H1 (cell line): ENCODE data around the gene VWA7. TPM values are rescaled to one million over a fixed set of nuclear protein-coding genes. Genes with fewer than 3 reads are reported as not detected.

Experiments used
- CTCF ChIA-PET: fragments of 300-600 bp; sonication (Branson Sonifier 250); formaldehyde crosslinking; loops from one replicate; lab custom pipeline; 2021; ENCODE audit not compliant: partially characterized antibody; lab: Charles Lee
- POLR2A ChIA-PET: fragments of 300-600 bp; sonication (Branson Sonifier 250); formaldehyde crosslinking; loops from one replicate; lab custom pipeline; 2021; ENCODE audit warnings: inconsistent platforms; ENCODE audit not compliant: partially characterized antibody; lab: Charles Lee
- DNase-seq, 2 experiments: peaks; one replicate each; pipeline versions ENCODE4 v3.0.0 to v3.0.0-alpha.2; 2010 to 2022; ENCODE audit warnings: low spot score in 2 of 2, low read depth in 1 of 2, mixed read lengths in 1 of 2
- FAIRE-seq: peaks from 2 replicates; lab custom pipeline; 2011; peaks lifted over from hg19 to GRCh38; lab: Jason Lieb, UNC
- H2AFZ ChIP-seq: 2 replicates; pipeline ENCODE4 v1.8.1; 2012; ENCODE audit warnings: low read length, inconsistent platforms
- H2AK5ac ChIP-seq: 2 replicates; pipeline ENCODE4 v1.6.1; 2013; ENCODE audit warnings: low read depth, low read length
- H2BK120ac ChIP-seq: replicated peaks from 2 replicates; pipeline ENCODE3; 2013; ENCODE audit warnings: low read depth, low read length, inconsistent platforms
- H2BK12ac ChIP-seq: 2 replicates; pipeline ENCODE4 v1.6.1; 2013; ENCODE audit warnings: low read depth, low read length
- H2BK15ac ChIP-seq: 2 replicates; pipeline ENCODE4 v1.6.1; 2013; ENCODE audit warnings: low read length
- H2BK20ac ChIP-seq: 2 replicates; pipeline ENCODE4 v1.6.1; 2013; ENCODE audit warnings: low read length
- H2BK5ac ChIP-seq: 2 replicates; pipeline ENCODE4 v1.6.1; 2013; ENCODE audit warnings: low read depth, low read length
- H3K14ac ChIP-seq: 2 replicates; pipeline ENCODE4 v1.6.1; 2013; ENCODE audit warnings: inconsistent platforms; ENCODE audit not compliant: insufficient read length
- H3K18ac ChIP-seq: 2 replicates; pipeline ENCODE4 v1.6.1; 2013; ENCODE audit warnings: low read length; ENCODE audit errors: extremely low read depth
- H3K23ac ChIP-seq: 2 replicates; pipeline ENCODE4 v1.6.1; 2013; ENCODE audit warnings: inconsistent platforms; ENCODE audit not compliant: insufficient read length
- H3K23me2 ChIP-seq: 2 replicates; pipeline ENCODE4 v1.6.1; 2013; ENCODE audit warnings: low read depth, low read length
- H3K27ac ChIP-seq: 2 replicates; pipeline ENCODE4 v1.6.1; 2011; ENCODE audit warnings: low read depth, low read length, inconsistent platforms
- H3K27me3 ChIP-seq, 4 experiments: replicated peaks in 1 of 4; 1 replicate in 1 of 4; 2 replicates in 3 of 4; pipeline versions ENCODE4 v1.6.1 to v1.8.1; 2011 to 2013; ENCODE audit warnings: low read length in 3 of 4, mild to moderate bottlenecking in 3 of 4, inconsistent platforms in 2 of 4, mixed read lengths in 2 of 4, moderate library complexity in 1 of 4; ENCODE audit not compliant: control insufficient read depth in 3 of 4, insufficient read depth in 3 of 4; ENCODE audit errors: extremely low read depth in 1 of 4
- H3K36me3 ChIP-seq, 4 experiments: 2 replicates each; pipeline versions ENCODE4 v1.6.1 to v1.8.1; 2011 to 2013; ENCODE audit warnings: mild to moderate bottlenecking in 4 of 4, low read length in 3 of 4, moderate library complexity in 2 of 4, control low read depth in 1 of 4, inconsistent platforms in 1 of 4; ENCODE audit not compliant: insufficient read depth in 4 of 4, control insufficient read depth in 2 of 4
- H3K4ac ChIP-seq: replicated peaks from 2 replicates; pipeline ENCODE3; 2013; ENCODE audit warnings: low read length, low read depth, mixed read lengths, inconsistent platforms; ENCODE audit not compliant: insufficient read length
- H3K4me1 ChIP-seq, 4 experiments: replicated peaks in 1 of 4; 1 replicate in 1 of 4; 2 replicates in 3 of 4; pipeline versions ENCODE4 v1.6.1 to v1.8.1; 2011 to 2013; ENCODE audit warnings: low read length in 3 of 4, inconsistent platforms in 2 of 4, mixed read lengths in 1 of 4; ENCODE audit not compliant: insufficient read depth in 4 of 4, control insufficient read depth in 3 of 4
- H3K4me2 ChIP-seq, 2 experiments: 2 replicates each; pipeline versions ENCODE4 v1.6.1 to v1.8.1; 2011 to 2013; ENCODE audit warnings: low read depth in 2 of 2, low read length in 2 of 2, control low read depth in 1 of 2, inconsistent platforms in 1 of 2, mild to moderate bottlenecking in 1 of 2; ENCODE audit not compliant: insufficient read depth in 1 of 2
- H3K4me3 ChIP-seq, 4 experiments: fragments of 200-600, 300-600 bp in 1 of 4; sonication (generic), shearing (Covaris generic), sonication (Bioruptor Twin) in 1 of 4; 2 replicates each; pipeline versions ENCODE4 v1.5.1 to v1.8.1; 2011 to 2016; ENCODE audit warnings: low read length in 4 of 4, low read depth in 3 of 4, control low read depth in 2 of 4, inconsistent platforms in 2 of 4, mild to moderate bottlenecking in 2 of 4, mixed read lengths in 1 of 4, moderate library complexity in 1 of 4; ENCODE audit not compliant: insufficient read depth in 2 of 4; ENCODE audit errors: extremely low read depth in 1 of 4
- H3K56ac ChIP-seq: replicated peaks from 2 replicates; pipeline ENCODE3; 2013; ENCODE audit warnings: low read depth, mild to moderate bottlenecking, mixed read lengths, low read length, inconsistent platforms; ENCODE audit not compliant: insufficient read length
- H3K79me1 ChIP-seq: 2 replicates; pipeline ENCODE4 v1.6.1; 2013; ENCODE audit warnings: low read depth, low read length, control low read depth
- H3K79me2 ChIP-seq, 2 experiments: 2 replicates each; pipeline versions ENCODE4 v1.6.1 to v1.8.1; 2012 to 2013; ENCODE audit warnings: low read length in 2 of 2, mild to moderate bottlenecking in 2 of 2, inconsistent platforms in 1 of 2; ENCODE audit not compliant: insufficient read depth in 2 of 2, control insufficient read depth in 1 of 2
- H3K9ac ChIP-seq, 4 experiments: replicated peaks in 1 of 4; 1 replicate in 1 of 4; 2 replicates in 3 of 4; pipeline versions ENCODE4 v1.6.1 to v1.8.1; 2011 to 2013; ENCODE audit warnings: low read depth in 3 of 4, low read length in 3 of 4, control low read depth in 2 of 4, mild to moderate bottlenecking in 2 of 4, moderate library complexity in 2 of 4, inconsistent platforms in 1 of 4; ENCODE audit errors: extremely low read depth in 1 of 4
- H3K9me3 ChIP-seq, 2 experiments: 2 replicates each; pipeline versions ENCODE4 v1.6.1 to v1.8.1; 2012 to 2013; ENCODE audit warnings: mild to moderate bottlenecking in 2 of 2, moderate library complexity in 2 of 2, control low read depth in 1 of 2, inconsistent platforms in 1 of 2, low read depth in 1 of 2, low read length in 1 of 2, mixed read lengths in 1 of 2; ENCODE audit not compliant: insufficient read depth in 2 of 2
- H4K20me1 ChIP-seq, 2 experiments: replicated peaks in 1 of 2; 2 replicates each; pipeline versions ENCODE3 to v1.8.1; 2011 to 2013; ENCODE audit warnings: inconsistent platforms in 2 of 2, low read length in 2 of 2, mild to moderate bottlenecking in 1 of 2; ENCODE audit not compliant: insufficient read depth in 2 of 2, control insufficient read depth in 1 of 2
- H4K5ac ChIP-seq: 2 replicates; pipeline ENCODE4 v1.6.1; 2013; ENCODE audit warnings: low read length, low read depth, mixed read lengths, inconsistent platforms; ENCODE audit not compliant: insufficient read length
- H4K8ac ChIP-seq: 2 replicates; pipeline ENCODE4 v1.8.0; 2013; ENCODE audit warnings: mild to moderate bottlenecking, moderate library complexity, low read length, inconsistent platforms; ENCODE audit not compliant: insufficient read depth; ENCODE audit errors: extremely low read depth
- H4K91ac ChIP-seq: replicated peaks from 2 replicates; pipeline ENCODE3; 2013; ENCODE audit warnings: low read length, mixed read lengths, inconsistent platforms; ENCODE audit not compliant: insufficient read length
- ATF3 ChIP-seq: IDR thresholded peaks from 2 replicates; pipeline ENCODE4 v1.6.1; 2011; ENCODE audit warnings: low read depth, mild to moderate bottlenecking, low read length; ENCODE audit not compliant: insufficient read depth
- CBX8 ChIP-seq: fragments of 300-800, 300-1000 bp; sonication (generic); IDR thresholded peaks from 2 replicates; pipeline ENCODE4 v1.7.1; 2016; ENCODE audit warnings: low read depth, low read length, borderline replicate concordance
- CEBPB ChIP-seq: IDR thresholded peaks from 2 replicates; pipeline ENCODE4 v1.6.1; 2012; ENCODE audit warnings: low read depth, low read length
- CHD1 ChIP-seq: IDR thresholded peaks from 2 replicates; pipeline ENCODE4 v1.6.1; 2012; ENCODE audit warnings: low read depth, low read length, improper control_type of control experiment
- EP300 ChIP-seq, 2 experiments: IDR thresholded peaks; 1 replicate in 1 of 2; 2 replicates in 1 of 2; pipeline ENCODE4 v1.6.1; 2011 to 2012; ENCODE audit warnings: low read depth in 2 of 2, low read length in 2 of 2, mild to moderate bottlenecking in 2 of 2, borderline replicate concordance in 1 of 2, inconsistent platforms in 1 of 2, moderate library complexity in 1 of 2
- POLR2AphosphoS5 ChIP-seq: IDR thresholded peaks from 2 replicates; pipeline ENCODE4 v1.6.1; 2011; ENCODE audit warnings: low read depth, low read length
- RBBP5 ChIP-seq: IDR thresholded peaks from 2 replicates; pipeline ENCODE4 v1.7.1; 2012; ENCODE audit warnings: low read depth, mild to moderate bottlenecking, inconsistent platforms, low read length, moderate library complexity, borderline replicate concordance
- SIX5 ChIP-seq: IDR thresholded peaks from 2 replicates; pipeline ENCODE4 v1.6.1; 2011; ENCODE audit warnings: mild to moderate bottlenecking, low read depth, low read length
- SP2 ChIP-seq: IDR thresholded peaks from 2 replicates; pipeline ENCODE4 v1.6.1; 2012; ENCODE audit warnings: mild to moderate bottlenecking, low read length, inconsistent platforms
- SRF ChIP-seq: IDR thresholded peaks from 2 replicates; pipeline ENCODE4 v1.6.1; 2011; ENCODE audit warnings: mild to moderate bottlenecking, low read depth, low read length, moderate library complexity
- WGBS, 2 experiments: shearing (Covaris generic) in 1 of 2; methylation state at CpG; one replicate each; pipeline versions ENCODE4 v1.1.6 to v1.1.7; 2013 to 2015; ENCODE audit warnings: low lambda C conversion rate in 2 of 2, mixed read lengths in 2 of 2, inconsistent platforms in 1 of 2, low coverage in 1 of 2, missing lambda C conversion rate in 1 of 2; ENCODE audit not compliant: insufficient replicate concordance in 2 of 2, insufficient coverage in 1 of 2, insufficient read length in 1 of 2; ENCODE audit errors: extremely low coverage in 1 of 2, missing lambda C conversion rate in 1 of 2; 5-methylcytosine and 5-hydroxymethylcytosine counted together
- polyA plus RNA-seq, 7 experiments: library from polyadenylated mRNA; depleted of rRNA in 3 of 7; stranded (reverse) in 5 of 7; unstranded in 2 of 7; fragments of >200 nt in 5 of 7; fragments of 200-250 nt in 2 of 7; gene quantifications; 1 replicate in 5 of 7; 2 replicates in 1 of 7; 4 replicates in 1 of 7; pipeline versions ENCODE4 v1.2.1 to v1.2.3, GENCODE V29; 2011 to 2013; ENCODE audit warnings: missing spikeins in 2 of 7, mixed read lengths in 2 of 7
- total RNA-seq: library from RNA; stranded (reverse); fragmentation: NEBNext Ultra II Directional; extraction: Animal tissue kit (Norgen Biotek cat#: 25700); gene quantifications from 2 replicates; pipeline ENCODE4 v1.2.1, GENCODE V29; 2021

Gene VWA7
- total and polyA plus RNA-seq, 2 of the 8 experiments (the other 6 are each of a cell fraction or from before 2014, with no cell fraction given), result 0.82 to 2.1 TPM

GRCh38 chr6:31794866-31795615 lies 17.9 kb upstream of the VWA7 start:
- no peak for DNase-seq
- peak overlapping the region; percentile 4 for H4K5ac ChIP-seq
- H2BK15ac ChIP-seq, result no peak overlapping the region
- peak overlapping the region; percentile 89 for H4K8ac ChIP-seq
- H2AFZ ChIP-seq, result no peak overlapping the region
- H2AK5ac ChIP-seq, result no peak overlapping the region
- H3K14ac ChIP-seq, result no peak overlapping the region
- H3K4me3 ChIP-seq, result peak overlapping the region; percentile 82 to 95 (median 90)
- peak overlapping the region; percentile 46 to 99 (median 95) for H3K9ac ChIP-seq
- H4K91ac ChIP-seq, result peak overlapping the region; percentile 77
- H3K56ac ChIP-seq, result peak overlapping the region; percentile 81
- H3K27ac ChIP-seq, result peak overlapping the region; percentile 99
- H2BK20ac ChIP-seq, result no peak overlapping the region
- H3K27me3 ChIP-seq, result no peaks in the 10 kb centered on the region
- H3K36me3 ChIP-seq, result peaks cover 2 to 35% (median 14%) of the 10 kb centered on the region in 4 experiments; a peak in 6 of 8 replicates
- H3K23ac ChIP-seq, result no peak overlapping the region
- H3K23me2 ChIP-seq, result peaks cover 5% of the 10 kb centered on the region; the same call in 1 of the 2 replicates
- WGBS, 2 experiments, result 2% methylated on average over 38 of the region's 44 CpGs; no CpG with 5 or more reads in 1 of the 2 experiments
- H3K4ac ChIP-seq, result peak overlapping the region; percentile 78
- peaks cover 0 to 19% of the 10 kb centered on the region in 2 experiments; a peak in 2 of 4 replicates for H3K79me2 ChIP-seq
- H3K9me3 ChIP-seq, result no peaks in the 10 kb centered on the region
- peaks cover 1 to 6% of the 10 kb centered on the region in 2 experiments for H4K20me1 ChIP-seq
- peak overlapping the region; percentile 89 to 94 for H3K4me2 ChIP-seq
- peaks cover 3% of the 10 kb centered on the region; the same call in 1 of the 2 replicates for H3K79me1 ChIP-seq
- peak overlapping the region; percentile 99 for H3K18ac ChIP-seq
- ChIA-PET CTCF (interaction anchor here (0.5 to 5.9 kb wide), 15 partner anchors 8 to 158 kb away, joined by 3 to 28 read pairs (median 6); partner anchors contain the start of genes HSPA1A, HSPA1B, HSPA1L and LSM2), POLR2A (interaction anchor here (0.9 to 7.6 kb wide), 23 partner anchors 9 to 254 kb away, joined by 3 to 81 read pairs (median 6); partner anchors contain the start of genes HSPA1A, HSPA1B, HSPA1L and LSM2)
- H2BK12ac ChIP-seq, result no peak overlapping the region
- peaks cover 0 to 2% (median under 1%) of the 10 kb centered on the region in 4 experiments; a peak in 3 of 7 replicates for H3K4me1 ChIP-seq
- no peak for FAIRE-seq
- H2BK5ac ChIP-seq, result peak overlapping the region; percentile 73
- peak overlapping the region; percentile 75 for H2BK120ac ChIP-seq
- TF ChIP-seq RBBP5 (no peak), SRF (no peak), ATF3 (no peak), SIX5 (no peak), CBX8 (no peak), POLR2AphosphoS5 (no peak), EP300 (IDR thresholded peaks at IDR 0.05; ENCODE audit: borderline replicate concordance in 1 of 2, low read depth in 2 of 2, low read length in 2 of 2) (no peak), SP2 (no peak), CHD1 (no peak), CEBPB (no peak)
